H9 (cell line): ENCODE results near the gene GRIK4. TPM values are rescaled to one million over a fixed set of nuclear protein-coding genes. Genes with fewer than 3 reads are reported as not detected.

Source experiments
- DNase-seq: peaks from one replicate; pipeline ENCODE4 v3.0.0-alpha.2; 2017
- H2AFZ ChIP-seq: one replicate; pipeline ENCODE4 v1.6.1; 2013; ENCODE audit warnings: mild to moderate bottlenecking, low read length, control low read depth, moderate library complexity
- H2AK5ac ChIP-seq: 2 replicates; pipeline ENCODE4 v1.6.1; 2013; ENCODE audit warnings: low read length, control low read depth, mixed read lengths; ENCODE audit not compliant: insufficient read length
- H2BK120ac ChIP-seq: one replicate; pipeline ENCODE4 v1.6.1; 2013; ENCODE audit warnings: low read depth, mild to moderate bottlenecking, low read length, control low read depth, inconsistent platforms; ENCODE audit not compliant: poor library complexity, severe bottlenecking
- H2BK12ac ChIP-seq: 2 replicates; pipeline ENCODE4 v1.6.1; 2013; ENCODE audit warnings: low read length, control low read depth, mixed read lengths, low read depth; ENCODE audit not compliant: insufficient read length
- H2BK15ac ChIP-seq: 2 replicates; pipeline ENCODE4 v1.6.1; 2013; ENCODE audit warnings: low read depth, low read length, control low read depth
- H2BK20ac ChIP-seq: one replicate; pipeline ENCODE4 v1.6.1; 2013; ENCODE audit warnings: low read depth, mild to moderate bottlenecking, low read length, control low read depth, inconsistent platforms; ENCODE audit not compliant: poor library complexity, severe bottlenecking
- H2BK5ac ChIP-seq: 2 replicates; pipeline ENCODE4 v1.6.1; 2013; ENCODE audit warnings: low read length, control low read depth, mixed read lengths; ENCODE audit not compliant: insufficient read length
- H3K14ac ChIP-seq: 2 replicates; pipeline ENCODE4 v1.6.1; 2013; ENCODE audit warnings: low read length, control low read depth; ENCODE audit not compliant: insufficient read depth
- H3K18ac ChIP-seq: 2 replicates; pipeline ENCODE4 v1.6.1; 2013; ENCODE audit warnings: low read depth, mild to moderate bottlenecking, mixed read lengths, low read length, control low read depth; ENCODE audit not compliant: insufficient read length
- H3K23ac ChIP-seq: 2 replicates; pipeline ENCODE4 v1.6.1; 2013; ENCODE audit warnings: low read length, control low read depth, mixed read lengths, low read depth; ENCODE audit not compliant: insufficient read length
- H3K23me2 ChIP-seq: 2 replicates; pipeline ENCODE4 v1.6.1; 2013; ENCODE audit warnings: low read depth, mild to moderate bottlenecking, mixed read lengths, low read length, control low read depth; ENCODE audit not compliant: insufficient read length, poor library complexity, severe bottlenecking
- H3K27ac ChIP-seq: 2 replicates; pipeline ENCODE4 v1.5.1; 2013; ENCODE audit warnings: low read length, control low read depth, mixed read lengths, low read depth; ENCODE audit not compliant: insufficient read length
- H3K27me3 ChIP-seq: 2 replicates; pipeline ENCODE4 v1.6.1; 2013; ENCODE audit warnings: low read length, control low read depth, inconsistent platforms; ENCODE audit not compliant: insufficient read depth
- H3K4ac ChIP-seq: 2 replicates; pipeline ENCODE4 v1.6.1; 2013; ENCODE audit warnings: low read depth, mild to moderate bottlenecking, control low read depth, inconsistent platforms, low read length, moderate library complexity
- H3K4me1 ChIP-seq: 2 replicates; pipeline ENCODE4 v1.6.1; 2013; ENCODE audit warnings: low read length, control low read depth, inconsistent platforms; ENCODE audit not compliant: insufficient read depth
- H3K4me2 ChIP-seq: 2 replicates; pipeline ENCODE4 v1.6.1; 2013; ENCODE audit warnings: low read length, control low read depth, mixed read lengths; ENCODE audit not compliant: insufficient read length, insufficient read depth
- H3K56ac ChIP-seq: 2 replicates; pipeline ENCODE4 v1.6.1; 2013; ENCODE audit warnings: low read depth, mild to moderate bottlenecking, mixed read lengths, low read length, control low read depth; ENCODE audit not compliant: insufficient read length
- H3K79me1 ChIP-seq: 2 replicates; pipeline ENCODE4 v1.6.1; 2013; ENCODE audit warnings: low read depth, mild to moderate bottlenecking, moderate library complexity, low read length, control low read depth, inconsistent platforms; ENCODE audit not compliant: insufficient read depth, poor library complexity, severe bottlenecking
- H3K79me2 ChIP-seq: 2 replicates; pipeline ENCODE4 v1.6.1; 2013; ENCODE audit warnings: low read length, control low read depth, inconsistent platforms; ENCODE audit not compliant: insufficient read depth
- H3K9ac ChIP-seq: 2 replicates; pipeline ENCODE4 v1.6.1; 2013; ENCODE audit warnings: low read length, control low read depth, mixed read lengths; ENCODE audit not compliant: insufficient read length; ENCODE audit errors: extremely low read depth
- H3K9me3 ChIP-seq: one replicate; pipeline ENCODE4 v1.6.1; 2013; ENCODE audit warnings: low read depth, low read length, inconsistent platforms; ENCODE audit not compliant: control insufficient read depth
- H3T11ph ChIP-seq: one replicate; pipeline ENCODE4 v1.6.1; 2013; ENCODE audit warnings: mild to moderate bottlenecking, low read length, control low read depth, inconsistent platforms
- H4K20me1 ChIP-seq: one replicate; pipeline ENCODE4 v1.6.1; 2013; ENCODE audit not compliant: control insufficient read depth, insufficient read length, insufficient read depth
- H4K5ac ChIP-seq: 2 replicates; pipeline ENCODE4 v1.6.1; 2013; ENCODE audit warnings: low read depth, mild to moderate bottlenecking, mixed read lengths, low read length, control low read depth; ENCODE audit not compliant: insufficient read length
- H4K8ac ChIP-seq: replicated peaks from 2 replicates; pipeline ENCODE4 v1.6.1; 2013; ENCODE audit warnings: low read length, control low read depth, mixed read lengths, low read depth; ENCODE audit not compliant: insufficient read length
- H4K91ac ChIP-seq: 2 replicates; pipeline ENCODE4 v1.6.1; 2013; ENCODE audit warnings: low read depth, mild to moderate bottlenecking, moderate library complexity, mixed read lengths, low read length, control low read depth; ENCODE audit not compliant: insufficient read length
- H3K27ac Mint-ChIP-seq, 3 experiments: 2 replicates in 2 of 3; 3 replicates in 1 of 3; pipeline ENCODE4 v1.8.0; 2020 to 2021; ENCODE audit warnings: mixed read lengths in 3 of 3, mild to moderate bottlenecking in 1 of 3, moderate library complexity in 1 of 3
- H3K27me3 Mint-ChIP-seq: 2 replicates; pipeline ENCODE4 v1.8.0; 2021; ENCODE audit warnings: low read depth, mild to moderate bottlenecking, moderate library complexity, mixed read lengths
- H3K36me3 Mint-ChIP-seq, 3 experiments: 2 replicates in 2 of 3; 3 replicates in 1 of 3; pipeline ENCODE4 v1.8.0; 2020 to 2021; ENCODE audit warnings: low read depth in 3 of 3, mixed read lengths in 3 of 3; ENCODE audit not compliant: insufficient read depth in 1 of 3
- H3K4me1 Mint-ChIP-seq, 2 experiments: 2 replicates each; pipeline ENCODE4 v1.8.0; 2020; ENCODE audit warnings: mixed read lengths in 2 of 2
- H3K4me3 Mint-ChIP-seq, 2 experiments: 2 replicates in 1 of 2; 3 replicates in 1 of 2; pipeline ENCODE4 v1.8.0; 2020 to 2021; ENCODE audit warnings: mild to moderate bottlenecking in 2 of 2, mixed read lengths in 2 of 2, moderate library complexity in 1 of 2
- H3K9me3 Mint-ChIP-seq, 2 experiments: 2 replicates in 1 of 2; 3 replicates in 1 of 2; pipeline ENCODE4 v1.8.0; 2020; ENCODE audit warnings: mild to moderate bottlenecking in 2 of 2, mixed read lengths in 2 of 2, moderate library complexity in 1 of 2
- WGBS: extraction: QIAGEN DNeasy Blood & Tissue Kit; methylation state at CpG from one replicate; pipeline ENCODE4 v1.1.7; 2013; ENCODE audit warnings: missing lambda C conversion rate, low lambda C conversion rate, mixed read lengths; ENCODE audit not compliant: insufficient read length; ENCODE audit errors: extremely low coverage; 5-methylcytosine and 5-hydroxymethylcytosine counted together
- total RNA-seq: library from RNA; stranded (reverse); gene quantifications from 2 replicates; pipeline ENCODE4 v1.2.1, GENCODE V29; 2021
- TF ChIP-seq, protein P1 (sequence below): fragments of 200-600 bp; sonication (generic); conservative IDR thresholded peaks from 3 replicates; pipeline ENCODE4 v1.8.0; 2021; ENCODE audit warnings: antibody characterized with exemption, mild to moderate bottlenecking

GRIK4 gene
- total RNA-seq, 1 experiment from 2014 or later = 2.3 TPM

DNA sequence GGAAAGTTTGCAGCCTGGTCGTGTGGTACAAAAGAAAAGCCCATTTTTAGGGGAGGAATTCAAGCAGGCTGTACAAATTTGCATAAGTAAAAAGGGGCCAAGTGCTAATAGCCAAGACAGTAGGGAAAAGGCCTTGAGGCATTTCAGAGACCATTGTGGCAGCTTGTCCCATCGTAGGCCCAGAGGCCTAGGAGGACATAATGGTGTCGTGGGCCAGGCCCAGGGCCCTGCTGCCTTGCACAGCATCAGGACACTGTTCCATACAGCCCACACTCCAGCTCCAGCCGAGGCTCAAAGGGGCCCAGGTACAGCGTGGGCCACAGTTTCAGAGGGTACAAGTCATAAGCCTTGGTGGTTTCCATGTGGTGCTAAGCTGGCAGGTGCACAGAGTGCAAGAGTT, 106.9 kb downstream of the GRIK4 start:
- Histone ChIP-seq H3K4ac (no peak overlapping the region), H3K4me1 (no peaks in the 10 kb centered on the region), H3K23ac (no peak overlapping the region), H3K18ac (no peak overlapping the region), H3K23me2 (no peaks in the 10 kb centered on the region), H3T11ph (no peak overlapping the region), H3K27me3 (no peaks in the 10 kb centered on the region), H3K4me2 (no peak overlapping the region), H3K9me3 (peaks cover 12% of the 10 kb centered on the region), H2BK120ac (no peak overlapping the region), H3K27ac (no peak overlapping the region), H2BK12ac (no peak overlapping the region), H3K9ac (no peak overlapping the region), H4K5ac (no peak overlapping the region), H2BK15ac (no peak overlapping the region), H4K20me1 (no peaks in the 10 kb centered on the region), H3K79me1 (no peaks in the 10 kb centered on the region), H2BK5ac (no peak overlapping the region), H3K14ac (no peak overlapping the region), H4K8ac (no peak overlapping the region), H3K56ac (no peak overlapping the region), H2AFZ (no peak overlapping the region), H4K91ac (no peak overlapping the region), H3K79me2 (no peaks in the 10 kb centered on the region), H2BK20ac (no peak overlapping the region), H2AK5ac (no peak overlapping the region)
- TF ChIP-seq, protein P1, sequence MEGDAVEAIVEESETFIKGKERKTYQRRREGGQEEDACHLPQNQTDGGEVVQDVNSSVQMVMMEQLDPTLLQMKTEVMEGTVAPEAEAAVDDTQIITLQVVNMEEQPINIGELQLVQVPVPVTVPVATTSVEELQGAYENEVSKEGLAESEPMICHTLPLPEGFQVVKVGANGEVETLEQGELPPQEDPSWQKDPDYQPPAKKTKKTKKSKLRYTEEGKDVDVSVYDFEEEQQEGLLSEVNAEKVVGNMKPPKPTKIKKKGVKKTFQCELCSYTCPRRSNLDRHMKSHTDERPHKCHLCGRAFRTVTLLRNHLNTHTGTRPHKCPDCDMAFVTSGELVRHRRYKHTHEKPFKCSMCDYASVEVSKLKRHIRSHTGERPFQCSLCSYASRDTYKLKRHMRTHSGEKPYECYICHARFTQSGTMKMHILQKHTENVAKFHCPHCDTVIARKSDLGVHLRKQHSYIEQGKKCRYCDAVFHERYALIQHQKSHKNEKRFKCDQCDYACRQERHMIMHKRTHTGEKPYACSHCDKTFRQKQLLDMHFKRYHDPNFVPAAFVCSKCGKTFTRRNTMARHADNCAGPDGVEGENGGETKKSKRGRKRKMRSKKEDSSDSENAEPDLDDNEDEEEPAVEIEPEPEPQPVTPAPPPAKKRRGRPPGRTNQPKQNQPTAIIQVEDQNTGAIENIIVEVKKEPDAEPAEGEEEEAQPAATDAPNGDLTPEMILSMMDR = no peak
- peaks cover 17 to 27% (median 18%) of the 10 kb centered on the region in 3 experiments for H3K36me3 Mint-ChIP-seq
- H3K9me3 Mint-ChIP-seq = peaks cover 20 to 27% of the 10 kb centered on the region in 2 experiments
- H3K4me1 Mint-ChIP-seq = peaks cover 2 to 7% of the 10 kb centered on the region in 2 experiments; a peak in 3 of 4 replicates
- no peak overlapping the region for H3K27ac Mint-ChIP-seq
- no peak for DNase-seq
- WGBS = no CpG with 5 or more reads among the region's 5 CpGs
- peaks cover 15% of the 10 kb centered on the region for H3K27me3 Mint-ChIP-seq
- H3K4me3 Mint-ChIP-seq = no peak overlapping the region
